OCI-LY3 (cell line): ENCODE results near the gene MPZ.

Source experiments
- H2AFZ ChIP-seq: fragments of 200-600, 300-600 bp; shearing (Covaris generic); 2 replicates; pipeline ENCODE4 v1.6.0; 2014; ENCODE audit warnings: antibody characterized with exemption, low read depth, low read length
- H3K27ac ChIP-seq: fragments of 200-600, 300-600 bp; sonication (generic); 2 replicates; pipeline ENCODE4 v1.5.1; 2014; ENCODE audit warnings: mild to moderate bottlenecking, low read length, moderate library complexity, mixed read lengths
- H3K27me3 ChIP-seq: fragments of 200-600, 300-600 bp; sonication (generic); 2 replicates; pipeline ENCODE4 v1.6.1; 2014; ENCODE audit warnings: low read depth, low read length, mixed read lengths
- H3K36me3 ChIP-seq: fragments of 200-600, 300-600 bp; sonication (generic); replicated peaks from 2 replicates; pipeline ENCODE3; 2014; ENCODE audit warnings: low read depth, low read length, mixed read lengths
- H3K4me1 ChIP-seq: fragments of 300-600, 200-600 bp; sonication (generic); 2 replicates; pipeline ENCODE4 v1.6.1; 2014; ENCODE audit warnings: low read length, mixed read lengths
- H3K4me2 ChIP-seq: fragments of 200-600, 300-600 bp; sonication (generic); 2 replicates; pipeline ENCODE4 v1.6.1; 2014; ENCODE audit warnings: low read length, mixed read lengths
- H3K4me3 ChIP-seq: fragments of 300-600, 200-600 bp; sonication (generic); 2 replicates; pipeline ENCODE4 v1.5.1; 2014; ENCODE audit warnings: antibody characterized with exemption, mild to moderate bottlenecking, low read length, moderate library complexity
- H3K79me2 ChIP-seq: fragments of 300-600, 200-600 bp; shearing (Covaris generic); 2 replicates; pipeline ENCODE4 v1.6.1; 2014; ENCODE audit warnings: mild to moderate bottlenecking, low read length, mixed read lengths
- H3K9ac ChIP-seq: fragments of 300-600, 200-600 bp; shearing (Covaris generic); 2 replicates; pipeline ENCODE4 v1.6.0; 2014; ENCODE audit warnings: mild to moderate bottlenecking, low read length, moderate library complexity
- H3K9me3 ChIP-seq: fragments of 200-600, 300-600 bp; shearing (Covaris generic); 2 replicates; pipeline ENCODE4 v1.6.1; 2014; ENCODE audit warnings: low read length, mixed read lengths; ENCODE audit not compliant: insufficient read depth
- H4K20me1 ChIP-seq: fragments of 200-600, 300-600 bp; sonication (generic); 2 replicates; pipeline ENCODE4 v1.6.1; 2016; ENCODE audit warnings: low read length, mixed read lengths; ENCODE audit not compliant: insufficient read depth
- EZH2phosphoT487 ChIP-seq: fragments of 200-600 bp; shearing (Covaris generic); IDR thresholded peaks from 2 replicates; pipeline ENCODE4 v1.6.1; 2018; ENCODE audit warnings: antibody characterized with exemption, mixed run types, low read depth
- TF ChIP-seq, protein P1 (sequence below): fragments of 200-600, 300-600 bp; sonication (generic); IDR thresholded peaks from 2 replicates; pipeline ENCODE4 v1.5.1; 2014; ENCODE audit warnings: antibody characterized with exemption, low read length, low read depth

Gene MPZ

GRCh38 chr1:161267321-161267720 is 42.4 kb downstream of the MPZ start:
- Histone ChIP-seq H3K4me2 (no peak overlapping the region), H3K4me3 (no peak overlapping the region), H3K27me3 (peaks cover 28% of the 10 kb centered on the region), H3K9me3 (no peaks in the 10 kb centered on the region), H4K20me1 (no peaks in the 10 kb centered on the region), H3K79me2 (no peaks in the 10 kb centered on the region), H3K4me1 (peaks cover 16% of the 10 kb centered on the region), H3K9ac (no peak overlapping the region), H3K27ac (no peak overlapping the region), H2AFZ (no peak overlapping the region), H3K36me3 (no peaks in the 10 kb centered on the region)
- no peak for TF ChIP-seq EZH2phosphoT487
- TF ChIP-seq, protein P1, sequence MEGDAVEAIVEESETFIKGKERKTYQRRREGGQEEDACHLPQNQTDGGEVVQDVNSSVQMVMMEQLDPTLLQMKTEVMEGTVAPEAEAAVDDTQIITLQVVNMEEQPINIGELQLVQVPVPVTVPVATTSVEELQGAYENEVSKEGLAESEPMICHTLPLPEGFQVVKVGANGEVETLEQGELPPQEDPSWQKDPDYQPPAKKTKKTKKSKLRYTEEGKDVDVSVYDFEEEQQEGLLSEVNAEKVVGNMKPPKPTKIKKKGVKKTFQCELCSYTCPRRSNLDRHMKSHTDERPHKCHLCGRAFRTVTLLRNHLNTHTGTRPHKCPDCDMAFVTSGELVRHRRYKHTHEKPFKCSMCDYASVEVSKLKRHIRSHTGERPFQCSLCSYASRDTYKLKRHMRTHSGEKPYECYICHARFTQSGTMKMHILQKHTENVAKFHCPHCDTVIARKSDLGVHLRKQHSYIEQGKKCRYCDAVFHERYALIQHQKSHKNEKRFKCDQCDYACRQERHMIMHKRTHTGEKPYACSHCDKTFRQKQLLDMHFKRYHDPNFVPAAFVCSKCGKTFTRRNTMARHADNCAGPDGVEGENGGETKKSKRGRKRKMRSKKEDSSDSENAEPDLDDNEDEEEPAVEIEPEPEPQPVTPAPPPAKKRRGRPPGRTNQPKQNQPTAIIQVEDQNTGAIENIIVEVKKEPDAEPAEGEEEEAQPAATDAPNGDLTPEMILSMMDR, result no peak

- H3K79me2 ChIP-seq, result no peaks in the 10 kb centered on the region
- H2AFZ ChIP-seq, result no peak overlapping the region
- H3K4me3 ChIP-seq, result no peak overlapping the region
- no peak overlapping the region for H3K27ac ChIP-seq
- peaks cover 18% of the 10 kb centered on the region for H3K4me1 ChIP-seq
- TF ChIP-seq, protein P1, result no peak
- TF ChIP-seq EZH2phosphoT487, result no peak
- no peaks in the 10 kb centered on the region for H4K20me1 ChIP-seq
- H3K27me3 ChIP-seq, result peaks cover 29% of the 10 kb centered on the region
- H3K36me3 ChIP-seq, result no peaks in the 10 kb centered on the region
- no peak overlapping the region for H3K9ac ChIP-seq
- no peak overlapping the region for H3K4me2 ChIP-seq
- H3K9me3 ChIP-seq, result no peaks in the 10 kb centered on the region
Measured at GRCh38 chr1:161266836-161267235, 42.9 kb downstream of the MPZ start.

- TF ChIP-seq, protein P1, result no peak
- TF ChIP-seq EZH2phosphoT487, result no peak
- H3K9me3 ChIP-seq, result no peaks in the 10 kb centered on the region
- no peak overlapping the region for H3K4me3 ChIP-seq
- H3K4me1 ChIP-seq, result peaks cover 25% of the 10 kb centered on the region
- H3K9ac ChIP-seq, result no peak overlapping the region
- no peak overlapping the region for H3K4me2 ChIP-seq
- H3K36me3 ChIP-seq, result no peaks in the 10 kb centered on the region
- H3K27me3 ChIP-seq, result peaks cover 35% of the 10 kb centered on the region
- H3K79me2 ChIP-seq, result no peaks in the 10 kb centered on the region
- no peak overlapping the region for H2AFZ ChIP-seq
- H3K27ac ChIP-seq, result no peak overlapping the region
- no peaks in the 10 kb centered on the region for H4K20me1 ChIP-seq
Measured at GRCh38 chr1:161266202-161266601, 43.6 kb downstream of the MPZ start.

DNA sequence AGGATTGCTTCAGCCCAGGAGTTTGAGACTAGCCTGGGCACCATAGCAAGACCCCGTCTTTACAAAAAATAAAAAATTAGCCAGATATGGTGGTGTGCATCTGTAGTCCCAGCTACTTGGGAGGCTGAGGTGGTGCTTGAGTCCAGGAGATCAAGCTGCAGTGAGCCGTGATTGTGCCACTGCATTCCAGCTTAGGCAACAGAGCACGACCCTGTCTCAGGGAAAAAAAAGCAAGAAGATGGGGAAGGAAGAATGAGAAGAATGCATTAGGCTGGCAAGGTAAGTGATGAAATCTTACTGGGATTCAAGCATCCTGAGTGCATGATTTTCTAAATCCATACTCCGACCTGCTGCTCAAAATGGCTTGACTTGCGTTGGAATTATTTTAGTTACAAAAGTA is 44.5 kb downstream of the MPZ start:
- no peak overlapping the region for H3K4me3 ChIP-seq
- no peaks in the 10 kb centered on the region for H3K36me3 ChIP-seq
- H2AFZ ChIP-seq, result no peak overlapping the region
- H3K79me2 ChIP-seq, result no peaks in the 10 kb centered on the region
- TF ChIP-seq EZH2phosphoT487, result no peak
- TF ChIP-seq, protein P1, result no peak
- no peak overlapping the region for H3K4me2 ChIP-seq
- no peak overlapping the region for H3K27ac ChIP-seq
- peaks cover 34% of the 10 kb centered on the region for H3K4me1 ChIP-seq
- H4K20me1 ChIP-seq, result no peaks in the 10 kb centered on the region
- H3K9ac ChIP-seq, result no peak overlapping the region
- H3K27me3 ChIP-seq, result peaks cover 44% of the 10 kb centered on the region
- no peaks in the 10 kb centered on the region for H3K9me3 ChIP-seq
